ENCODE results near the gene CD2. TPM values are rescaled to one million over a fixed set of nuclear protein-coding genes. Genes with fewer than 3 reads are reported as not detected.

The CD2 gene
- total RNA-seq, 6 donors from 2014 or later = 3.8 to 23.5 (median 7.9) TPM

DNA sequence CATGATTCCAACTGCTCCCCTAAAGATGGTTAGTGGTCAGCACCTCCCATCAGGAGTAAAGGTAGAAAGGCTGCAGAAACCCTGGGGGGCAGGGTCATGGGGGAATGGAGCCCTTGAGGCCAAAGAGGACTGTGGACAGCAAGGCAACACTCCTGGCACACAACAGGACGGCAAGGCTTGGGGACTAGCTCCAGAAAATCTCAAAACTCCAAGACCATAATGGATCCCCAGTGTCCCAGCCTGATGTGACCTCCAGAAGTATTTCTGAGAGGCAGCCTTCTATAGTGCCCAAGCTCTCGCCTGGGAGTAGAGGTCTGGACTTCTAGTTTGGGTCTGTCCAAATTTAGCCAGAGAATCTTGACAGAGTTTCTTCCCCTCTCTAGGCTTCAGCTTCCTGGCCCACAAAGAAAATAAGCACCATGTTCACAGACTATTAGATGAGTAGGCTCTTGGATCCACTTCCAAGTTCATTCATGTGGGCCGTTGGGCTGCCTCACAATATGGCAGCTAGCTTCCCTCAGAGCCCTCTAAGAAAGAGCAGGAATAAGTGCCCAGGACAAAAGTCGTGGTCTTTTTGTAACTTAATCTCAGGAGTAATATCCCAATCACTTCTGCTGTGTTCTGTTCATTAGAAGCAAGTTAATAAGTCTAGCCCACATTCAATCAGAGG lies 6.9 kb downstream of the CD2 start:
- 66 to 88% methylated on average over 4 of the region's 4 CpGs for WGBS, 2 donors
- H3K4me1 ChIP-seq = peaks cover 0 to 6% (median 4%) of the 10 kb centered on the region in 4 donors
- no peak overlapping the region for H3K4me3 ChIP-seq
- ATAC-seq (ENCODE audit: low FRiP score in 2 of 2) = no peak
- H3K27me3 ChIP-seq = no peaks in the 10 kb centered on the region
- TF ChIP-seq EP300 (IDR thresholded peaks at IDR 0.05) = no peak
- no peak for TF ChIP-seq POLR2A (IDR thresholded peaks at IDR 0.05)
- no peak for TF ChIP-seq POLR2AphosphoS5 (IDR thresholded peaks at IDR 0.05)
- TF ChIP-seq, protein P1, sequence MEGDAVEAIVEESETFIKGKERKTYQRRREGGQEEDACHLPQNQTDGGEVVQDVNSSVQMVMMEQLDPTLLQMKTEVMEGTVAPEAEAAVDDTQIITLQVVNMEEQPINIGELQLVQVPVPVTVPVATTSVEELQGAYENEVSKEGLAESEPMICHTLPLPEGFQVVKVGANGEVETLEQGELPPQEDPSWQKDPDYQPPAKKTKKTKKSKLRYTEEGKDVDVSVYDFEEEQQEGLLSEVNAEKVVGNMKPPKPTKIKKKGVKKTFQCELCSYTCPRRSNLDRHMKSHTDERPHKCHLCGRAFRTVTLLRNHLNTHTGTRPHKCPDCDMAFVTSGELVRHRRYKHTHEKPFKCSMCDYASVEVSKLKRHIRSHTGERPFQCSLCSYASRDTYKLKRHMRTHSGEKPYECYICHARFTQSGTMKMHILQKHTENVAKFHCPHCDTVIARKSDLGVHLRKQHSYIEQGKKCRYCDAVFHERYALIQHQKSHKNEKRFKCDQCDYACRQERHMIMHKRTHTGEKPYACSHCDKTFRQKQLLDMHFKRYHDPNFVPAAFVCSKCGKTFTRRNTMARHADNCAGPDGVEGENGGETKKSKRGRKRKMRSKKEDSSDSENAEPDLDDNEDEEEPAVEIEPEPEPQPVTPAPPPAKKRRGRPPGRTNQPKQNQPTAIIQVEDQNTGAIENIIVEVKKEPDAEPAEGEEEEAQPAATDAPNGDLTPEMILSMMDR (IDR thresholded peaks at IDR 0.05) = no peak
- DNase-seq = no peak
- H3K9me3 ChIP-seq = no peaks in the 10 kb centered on the region
- H3K27ac ChIP-seq = no peak overlapping the region
- H3K36me3 ChIP-seq = no peaks in the 10 kb centered on the region

DNA sequence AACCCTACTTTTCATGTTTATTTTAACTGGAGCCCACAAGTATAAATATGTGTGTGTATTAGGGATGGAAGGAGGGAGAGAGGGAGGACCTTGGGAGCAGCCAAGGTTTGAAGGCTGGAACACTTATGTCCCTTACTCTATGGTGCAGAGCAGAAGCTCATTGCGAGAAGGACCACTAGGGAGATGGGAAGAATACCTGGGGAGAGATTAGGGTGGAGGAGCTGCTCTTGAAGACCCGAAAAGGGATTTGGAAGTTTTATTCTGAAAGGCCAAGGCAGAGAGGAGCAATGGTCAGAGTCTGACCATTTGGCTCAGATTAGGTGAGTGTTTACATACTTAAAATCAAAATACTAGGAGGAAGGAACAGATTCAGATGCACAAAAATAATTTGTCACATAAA lies 8.1 kb downstream of the CD2 start:
- Histone ChIP-seq H3K4me1 (peaks cover 0 to 6% (median 4%) of the 10 kb centered on the region in 4 donors), H3K4me3 (no peak overlapping the region), H3K36me3 (no peaks in the 10 kb centered on the region), H3K27me3 (no peaks in the 10 kb centered on the region), H3K9me3 (no peaks in the 10 kb centered on the region), H3K27ac (no peak overlapping the region)
- DNase-seq = no peak
- WGBS, 2 donors = 74 to 84% methylated on average over 2 of the region's 2 CpGs
- TF ChIP-seq POLR2A (IDR thresholded peaks at IDR 0.05) = no peak
- no peak for TF ChIP-seq EP300 (IDR thresholded peaks at IDR 0.05)
- TF ChIP-seq POLR2AphosphoS5 (IDR thresholded peaks at IDR 0.05) = no peak
- TF ChIP-seq, protein P1 (IDR thresholded peaks at IDR 0.05) = no peak
- ATAC-seq (ENCODE audit: low FRiP score in 2 of 2) = no peak

DNA sequence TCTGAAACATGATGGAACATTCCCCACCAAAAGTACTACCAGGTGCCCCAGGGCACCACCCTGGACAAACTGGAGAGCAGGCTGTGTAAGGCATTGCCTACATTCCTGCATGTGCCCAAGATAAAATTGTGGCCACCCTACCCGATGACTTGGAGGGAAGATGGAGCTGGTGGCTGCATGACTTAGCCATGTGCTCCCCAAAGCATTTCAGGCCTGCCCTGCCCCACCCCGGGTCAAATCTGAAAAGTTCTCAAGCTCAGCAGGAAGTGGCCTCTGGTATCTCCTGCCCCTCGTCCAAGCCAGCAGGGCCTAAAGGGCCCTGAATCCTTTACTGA lies 8.5 kb downstream of the CD2 start:
- Histone ChIP-seq H3K27ac (peak overlapping the region in 1 of 4 donors; percentile 8), H3K9me3 (no peaks in the 10 kb centered on the region), H3K4me3 (no peak overlapping the region), H3K4me1 (peaks cover 0 to 6% (median 4%) of the 10 kb centered on the region in 4 donors), H3K36me3 (no peaks in the 10 kb centered on the region), H3K27me3 (no peaks in the 10 kb centered on the region)
- TF ChIP-seq POLR2AphosphoS5 (IDR thresholded peaks at IDR 0.05) (no peak), POLR2A (IDR thresholded peaks at IDR 0.05) (no peak), EP300 (IDR thresholded peaks at IDR 0.05) (no peak)
- TF ChIP-seq, protein P1 (IDR thresholded peaks at IDR 0.05) = no peak
- ATAC-seq (ENCODE audit: low FRiP score in 2 of 2) = no peak
- DNase-seq = no peak
- 57 to 63% methylated on average over 1 to 3 of the region's 3 CpGs for WGBS, 2 donors

DNA sequence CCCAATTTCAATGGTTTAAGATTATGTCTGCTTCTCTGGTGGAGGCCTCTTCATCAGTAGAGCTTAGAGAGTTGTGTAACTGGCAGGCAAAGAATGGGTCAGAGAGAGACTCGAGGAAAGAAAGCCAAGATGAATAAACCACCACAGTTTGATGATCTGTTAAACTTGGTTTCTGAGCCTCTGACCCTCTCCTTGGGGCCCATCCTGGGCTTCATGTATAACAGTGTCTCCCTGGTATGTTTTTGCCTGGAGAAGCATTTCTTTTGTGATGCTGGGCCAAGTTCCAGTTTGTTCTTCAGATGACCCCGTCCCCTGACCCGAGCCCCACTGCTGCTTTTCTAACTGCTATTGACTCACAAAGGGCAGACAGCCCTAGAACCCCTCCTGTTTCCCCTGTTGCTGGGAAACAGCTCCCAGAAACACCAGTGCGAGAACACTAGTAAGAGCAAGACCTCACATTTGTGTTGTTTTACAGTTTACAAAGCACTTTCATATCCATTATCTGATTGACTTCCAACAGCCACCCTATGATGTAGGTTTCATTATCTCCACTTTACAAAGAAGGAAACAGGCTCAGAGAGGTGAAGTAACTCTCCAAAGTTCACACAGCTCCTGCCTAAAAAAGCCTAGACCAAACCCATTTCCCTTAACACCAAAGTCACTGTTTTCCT lies 9.0 kb downstream of the CD2 start:
- DNase-seq = no peak
- Histone ChIP-seq H3K36me3 (no peaks in the 10 kb centered on the region), H3K27ac (peak overlapping the region in 1 of 4 donors; percentile 8), H3K4me1 (peaks cover 0 to 6% (median 4%) of the 10 kb centered on the region in 4 donors), H3K27me3 (no peaks in the 10 kb centered on the region), H3K9me3 (no peaks in the 10 kb centered on the region), H3K4me3 (no peak overlapping the region)
- 59 to 68% methylated on average over 4 of the region's 4 CpGs for WGBS, 2 donors
- ATAC-seq (ENCODE audit: low FRiP score in 2 of 2) = no peak
- TF ChIP-seq EP300 (IDR thresholded peaks at IDR 0.05) = no peak
- TF ChIP-seq, protein P1 (IDR thresholded peaks at IDR 0.05) = no peak
- no peak for TF ChIP-seq POLR2A (IDR thresholded peaks at IDR 0.05)
- no peak for TF ChIP-seq POLR2AphosphoS5 (IDR thresholded peaks at IDR 0.05)
